ENCODE measurements around the gene RAB30. TPM values are rescaled to one million over a fixed set of nuclear protein-coding genes. Genes with fewer than 3 reads are reported as not detected.

RAB30 gene, protein sequence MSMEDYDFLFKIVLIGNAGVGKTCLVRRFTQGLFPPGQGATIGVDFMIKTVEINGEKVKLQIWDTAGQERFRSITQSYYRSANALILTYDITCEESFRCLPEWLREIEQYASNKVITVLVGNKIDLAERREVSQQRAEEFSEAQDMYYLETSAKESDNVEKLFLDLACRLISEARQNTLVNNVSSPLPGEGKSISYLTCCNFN
- 10 to 100 TPM; 13.4 to 32.6 (median 19.7) TPM for total RNA-seq

GRCh38 chr11:83071567-83072349 lies at the start of gene RAB30:
RAB30 (minus strand) TSS chr11:83071897; CDS start chr11:82997316, 74,581 bp downstream.
- in situ Hi-C loops (cut with MboI; ENCODE audit: low pct_unique_long_range_greater_than_20kb in 2 of 9, low sequenced_read_pairs in 9 of 9, unreplicated experiment in 9 of 9), result loop anchor here in 1 of 9 experiments (25.0 kb wide), 1 partner anchor 159 kb away; the partner anchor contains the start of genes DDIAS and PRCP
- Histone ChIP-seq H3K27ac (peak within 1 kb of the TSS; percentile 90 to 92), H3K4me3 (peak within 1 kb of the TSS; percentile 69 to 96 (median 86)), H3K4me1 (replicated peaks in 1 of 2) (peaks cover 12 to 16% of the 10 kb centered on the region in 2 donors)
- WGBS, 10 experiments, result 0 to 5% (median 0%) methylated on average over 1 to 23 of the region's 35 CpGs; no CpG with 5 or more reads in 2 of the 10 experiments
- ATAC-seq (replicated peaks in 6 of 8), result peak; percentile 93 to 98 (median 97)

DNA sequence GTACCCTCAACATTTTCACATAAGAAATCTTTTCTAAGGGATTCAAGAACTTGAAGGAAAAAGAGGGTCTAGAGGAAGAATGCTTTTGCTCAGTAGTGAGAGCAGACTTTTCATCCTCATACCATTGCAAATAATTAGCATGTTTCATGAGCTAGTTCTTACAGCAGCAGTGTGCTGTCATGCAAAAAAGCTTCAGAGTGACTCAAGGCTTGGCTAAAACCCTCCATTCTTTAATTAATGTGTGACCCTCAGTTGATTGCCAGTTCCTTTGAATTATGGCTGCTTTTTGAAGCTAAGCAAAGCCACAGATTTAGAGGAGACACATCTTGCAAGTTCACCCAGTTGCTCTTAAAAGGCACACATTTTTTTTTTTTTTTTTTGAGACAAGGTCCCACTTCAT lies 48.6 kb upstream of the RAB30 start:
- in situ Hi-C loops (cut with MboI; ENCODE audit: low pct_unique_long_range_greater_than_20kb in 2 of 9, low sequenced_read_pairs in 9 of 9, unreplicated experiment in 9 of 9), result no loop called here

GRCh38 chr11:83119216-83119615 lies 47.5 kb upstream of the RAB30 start:
- 64 to 93% (median 80%) methylated on average over 1 to 3 of the region's 3 CpGs; no CpG with 5 or more reads in 1 of the 10 experiments for WGBS, 10 experiments
- H3K4me1 ChIP-seq (replicated peaks in 1 of 2), result peaks cover 4 to 9% of the 10 kb centered on the region in 2 donors
- no peak for ATAC-seq (replicated peaks in 6 of 8)
- no peak overlapping the region for H3K27ac ChIP-seq
- in situ Hi-C loops (cut with MboI; ENCODE audit: low pct_unique_long_range_greater_than_20kb in 2 of 9, low sequenced_read_pairs in 9 of 9, unreplicated experiment in 9 of 9), result no loop called here
- no peak overlapping the region for H3K4me3 ChIP-seq

More for the DNA sequence above, 48.6 kb upstream of the RAB30 start:
- Histone ChIP-seq H3K27ac (no peak overlapping the region), H3K4me3 (no peak overlapping the region), H3K4me1 (replicated peaks in 1 of 2) (peaks cover 4 to 8% of the 10 kb centered on the region in 2 donors)
- ATAC-seq (replicated peaks in 6 of 8), result peak in 2 of 8 experiments; percentile 59 to 73

- in situ Hi-C loops (cut with MboI; ENCODE audit: low pct_unique_long_range_greater_than_20kb in 2 of 9, low sequenced_read_pairs in 9 of 9, unreplicated experiment in 9 of 9), result no loop called here
- ATAC-seq (replicated peaks in 6 of 8), result no peak
- Histone ChIP-seq H3K4me3 (no peak overlapping the region), H3K27ac (no peak overlapping the region), H3K4me1 (replicated peaks in 1 of 2) (peaks cover 4 to 9% of the 10 kb centered on the region in 2 donors)
Observed at GRCh38 chr11:83118814-83119213, 47.1 kb upstream of the RAB30 start.

DNA sequence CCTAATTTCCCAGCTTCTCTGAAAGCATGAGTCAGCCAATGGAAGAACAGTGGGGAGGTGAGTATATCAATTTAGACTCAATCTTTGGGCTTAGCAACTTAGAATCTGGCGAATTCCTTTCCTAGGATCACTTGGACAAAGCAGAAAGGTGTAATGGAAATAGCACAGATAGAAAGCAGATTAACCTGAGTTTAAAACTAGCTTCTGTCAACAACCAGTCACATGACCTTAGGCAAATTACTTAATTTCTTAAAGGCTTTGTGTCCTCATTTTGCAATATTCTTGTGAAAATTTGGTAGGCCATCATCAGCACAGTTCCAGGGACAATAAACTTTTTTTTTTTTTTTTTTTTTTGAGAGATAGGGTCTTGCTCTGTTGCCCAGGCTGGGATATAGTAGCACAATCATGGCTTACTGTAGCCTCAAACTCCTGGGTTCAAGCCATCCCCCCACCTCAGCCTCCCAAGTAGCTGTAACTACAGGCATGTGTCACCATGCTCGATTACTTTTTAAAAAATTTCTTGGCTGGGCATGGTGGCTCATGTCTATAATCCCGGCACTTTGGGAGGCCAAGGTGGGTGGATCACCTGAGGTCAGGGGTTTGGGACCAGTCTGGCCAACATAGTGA lies 44.4 kb upstream of the RAB30 start:
- H3K27ac ChIP-seq, result peak overlapping the region in 1 of 2 donors; percentile 2
- 33 to 100% (median 69%) methylated on average over 1 to 3 of the region's 3 CpGs; no CpG with 5 or more reads in 2 of the 10 experiments for WGBS, 10 experiments
- in situ Hi-C loops (cut with MboI; ENCODE audit: low pct_unique_long_range_greater_than_20kb in 2 of 9, low sequenced_read_pairs in 9 of 9, unreplicated experiment in 9 of 9), result no loop called here
- peak in 5 of 8 experiments; percentile 34 to 50 (median 46) for ATAC-seq (replicated peaks in 6 of 8)
- peaks cover 4 to 9% of the 10 kb centered on the region in 2 donors for H3K4me1 ChIP-seq (replicated peaks in 1 of 2)
- no peak overlapping the region for H3K4me3 ChIP-seq

DNA sequence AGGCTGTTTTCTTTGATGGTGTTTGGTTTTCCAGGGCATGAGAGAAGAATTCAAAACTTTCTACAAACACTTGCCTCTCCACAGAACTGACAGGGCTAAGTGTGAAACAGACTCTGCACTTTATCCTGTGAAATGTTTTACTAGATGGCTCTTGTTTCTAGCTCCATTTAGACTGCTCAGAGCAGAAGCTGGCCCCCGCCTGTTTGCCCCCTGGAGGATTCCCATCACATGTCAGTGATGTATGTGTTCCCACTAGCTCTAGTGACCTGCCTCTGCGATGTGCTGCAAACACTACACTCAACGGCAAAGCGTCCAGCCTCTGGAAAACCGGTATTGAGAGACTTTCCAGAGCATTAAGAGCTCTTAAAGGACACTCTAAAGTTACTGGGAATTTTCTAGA lies 43.9 kb upstream of the RAB30 start:
- peak in 6 of 8 experiments; percentile 27 to 100 (median 98) for ATAC-seq (replicated peaks in 6 of 8)
- WGBS, 10 experiments, result 7 to 60% (median 26%) methylated on average over 1 to 4 of the region's 5 CpGs; no CpG with 5 or more reads in 2 of the 10 experiments

GRCh38 chr11:83115026-83115425 lies 43.3 kb upstream of the RAB30 start:
- 9 to 100% (median 40%) methylated on average over 1 to 3 of the region's 3 CpGs; no CpG with 5 or more reads in 2 of the 10 experiments for WGBS, 10 experiments
- ATAC-seq (replicated peaks in 6 of 8), result peak in 5 of 8 experiments; percentile 44 to 78 (median 64)
- in situ Hi-C loops (cut with MboI; ENCODE audit: low pct_unique_long_range_greater_than_20kb in 2 of 9, low sequenced_read_pairs in 9 of 9, unreplicated experiment in 9 of 9), result no loop called here
- Histone ChIP-seq H3K27ac (peak overlapping the region in 1 of 2 donors; percentile 2), H3K4me1 (replicated peaks in 1 of 2) (peaks cover 4 to 9% of the 10 kb centered on the region in 2 donors), H3K4me3 (peak overlapping the region in 1 of 5 donors; percentile 9)

More for the DNA sequence above, 43.9 kb upstream of the RAB30 start:
- H3K4me1 ChIP-seq (replicated peaks in 1 of 2), result peaks cover 4 to 9% of the 10 kb centered on the region in 2 donors
- in situ Hi-C loops (cut with MboI; ENCODE audit: low pct_unique_long_range_greater_than_20kb in 2 of 9, low sequenced_read_pairs in 9 of 9, unreplicated experiment in 9 of 9), result no loop called here
- H3K27ac ChIP-seq, result peak overlapping the region in 1 of 2 donors; percentile 2
- peak overlapping the region in 1 of 5 donors; percentile 9 for H3K4me3 ChIP-seq

GRCh38 chr11:83112886-83113285 lies 41.2 kb upstream of the RAB30 start:
- in situ Hi-C loops (cut with MboI; ENCODE audit: low pct_unique_long_range_greater_than_20kb in 2 of 9, low sequenced_read_pairs in 9 of 9, unreplicated experiment in 9 of 9), result no loop called here
- WGBS, 10 experiments, result 0 to 90% (median 73%) methylated on average over 2 of the region's 2 CpGs
- no peak overlapping the region for H3K27ac ChIP-seq
- ATAC-seq (replicated peaks in 6 of 8), result no peak
- peaks cover 4 to 9% of the 10 kb centered on the region in 2 donors for H3K4me1 ChIP-seq (replicated peaks in 1 of 2)
- H3K4me3 ChIP-seq, result no peak overlapping the region

- Histone ChIP-seq H3K4me1 (replicated peaks in 1 of 2) (no peaks in the 10 kb centered on the region), H3K27ac (no peak overlapping the region), H3K4me3 (no peak overlapping the region)
- ATAC-seq (replicated peaks in 6 of 8), result peak in 3 of 8 experiments; percentile 75 to 98 (median 86)
- in situ Hi-C loops (cut with MboI; ENCODE audit: low pct_unique_long_range_greater_than_20kb in 2 of 9, low sequenced_read_pairs in 9 of 9, unreplicated experiment in 9 of 9), result no loop called here
- WGBS, 10 experiments, result 0 to 89% (median 36%) methylated on average over 1 of the region's 1 CpG; no CpG with 5 or more reads in 5 of the 10 experiments
Observed at GRCh38 chr11:83105168-83105567, 33.5 kb upstream of the RAB30 start.

DNA sequence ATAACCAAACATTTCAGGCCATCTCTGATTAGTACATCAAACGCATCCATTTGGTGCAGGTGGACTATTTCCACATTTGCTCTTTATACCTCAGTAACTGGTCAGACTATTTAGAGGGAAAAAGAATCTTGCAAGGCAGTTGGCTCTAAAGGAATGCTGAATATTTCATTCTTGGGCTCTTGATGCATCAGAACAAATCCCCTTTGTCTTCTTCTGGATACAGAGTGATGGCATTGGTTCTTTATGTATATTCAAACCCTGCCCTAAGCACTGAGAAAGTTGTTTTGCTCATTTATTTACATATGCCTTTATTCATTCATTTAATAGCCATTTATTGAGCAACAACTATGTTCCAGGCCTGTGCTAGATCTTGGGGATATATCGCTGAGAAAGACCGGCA lies 31.1 kb upstream of the RAB30 start:
- 76 to 100% (median 93%) methylated on average over 1 to 3 of the region's 3 CpGs for WGBS, 10 experiments
- no peak overlapping the region for H3K27ac ChIP-seq
- in situ Hi-C loops (cut with MboI; ENCODE audit: low pct_unique_long_range_greater_than_20kb in 2 of 9, low sequenced_read_pairs in 9 of 9, unreplicated experiment in 9 of 9), result no loop called here
- peak in 3 of 8 experiments; percentile 39 to 64 (median 56) for ATAC-seq (replicated peaks in 6 of 8)
- no peaks in the 10 kb centered on the region for H3K4me1 ChIP-seq (replicated peaks in 1 of 2)
- no peak overlapping the region for H3K4me3 ChIP-seq

- 44 to 83% (median 69%) methylated on average over 1 to 3 of the region's 3 CpGs for WGBS, 10 experiments
- in situ Hi-C loops (cut with MboI; ENCODE audit: low pct_unique_long_range_greater_than_20kb in 2 of 9, low sequenced_read_pairs in 9 of 9, unreplicated experiment in 9 of 9), result no loop called here
- Histone ChIP-seq H3K27ac (no peak overlapping the region), H3K4me3 (no peak overlapping the region), H3K4me1 (replicated peaks in 1 of 2) (peaks cover 4 to 7% of the 10 kb centered on the region in 2 donors)
- peak in 3 of 8 experiments; percentile 43 to 83 (median 73) for ATAC-seq (replicated peaks in 6 of 8)
Observed at GRCh38 chr11:83097429-83098075, 25.9 kb upstream of the RAB30 start.

- Histone ChIP-seq H3K4me1 (replicated peaks in 1 of 2) (peaks cover 4 to 7% of the 10 kb centered on the region in 2 donors), H3K27ac (no peak overlapping the region), H3K4me3 (no peak overlapping the region)
- no peak for ATAC-seq (replicated peaks in 6 of 8)
- in situ Hi-C loops (cut with MboI; ENCODE audit: low pct_unique_long_range_greater_than_20kb in 2 of 9, low sequenced_read_pairs in 9 of 9, unreplicated experiment in 9 of 9), result no loop called here
- WGBS, 10 experiments, result 10 to 93% (median 84%) methylated on average over 1 to 2 of the region's 2 CpGs; no CpG with 5 or more reads in 2 of the 10 experiments
Observed at GRCh38 chr11:83093634-83094033, 21.9 kb upstream of the RAB30 start.
